Activated naive CD4-positive, alpha-beta T cell treated with anti-CD3 and anti-CD28 coated beads, Interleukin-2, amount 10 ng/mL, durations not matched to agents 7 days and 5 days (primary cell): ENCODE measurements around the gene TRMT2A.

Source experiments
- CTCF ChIA-PET: fragments of 350-600 bp; sonication (Branson Sonifier 250); formaldehyde crosslinking; loops from one replicate; lab custom pipeline; 2021; ENCODE audit warnings: antibody characterized with exemption; lab: Charles Lee
- DNase-seq: peaks from one replicate; pipeline ENCODE4 v3.0.0-alpha.2; 2020
- H3K27ac Mint-ChIP-seq: one replicate; pipeline ENCODE4 v1.8.0; 2021; ENCODE audit warnings: mild to moderate bottlenecking, moderate library complexity, mixed read lengths
- H3K27me3 Mint-ChIP-seq: one replicate; pipeline ENCODE4 v1.8.0; 2021; ENCODE audit warnings: mild to moderate bottlenecking, mixed read lengths
- H3K36me3 Mint-ChIP-seq: one replicate; pipeline ENCODE4 v1.8.0; 2021; ENCODE audit warnings: mixed read lengths
- H3K4me1 Mint-ChIP-seq: one replicate; pipeline ENCODE4 v1.8.0; 2021; ENCODE audit warnings: mixed read lengths
- H3K4me3 Mint-ChIP-seq: one replicate; pipeline ENCODE4 v1.8.0; 2021; ENCODE audit warnings: mild to moderate bottlenecking, moderate library complexity, mixed read lengths
- H3K9me3 Mint-ChIP-seq: one replicate; pipeline ENCODE4 v1.8.0; 2021; ENCODE audit warnings: mixed read lengths

Gene TRMT2A

DNA sequence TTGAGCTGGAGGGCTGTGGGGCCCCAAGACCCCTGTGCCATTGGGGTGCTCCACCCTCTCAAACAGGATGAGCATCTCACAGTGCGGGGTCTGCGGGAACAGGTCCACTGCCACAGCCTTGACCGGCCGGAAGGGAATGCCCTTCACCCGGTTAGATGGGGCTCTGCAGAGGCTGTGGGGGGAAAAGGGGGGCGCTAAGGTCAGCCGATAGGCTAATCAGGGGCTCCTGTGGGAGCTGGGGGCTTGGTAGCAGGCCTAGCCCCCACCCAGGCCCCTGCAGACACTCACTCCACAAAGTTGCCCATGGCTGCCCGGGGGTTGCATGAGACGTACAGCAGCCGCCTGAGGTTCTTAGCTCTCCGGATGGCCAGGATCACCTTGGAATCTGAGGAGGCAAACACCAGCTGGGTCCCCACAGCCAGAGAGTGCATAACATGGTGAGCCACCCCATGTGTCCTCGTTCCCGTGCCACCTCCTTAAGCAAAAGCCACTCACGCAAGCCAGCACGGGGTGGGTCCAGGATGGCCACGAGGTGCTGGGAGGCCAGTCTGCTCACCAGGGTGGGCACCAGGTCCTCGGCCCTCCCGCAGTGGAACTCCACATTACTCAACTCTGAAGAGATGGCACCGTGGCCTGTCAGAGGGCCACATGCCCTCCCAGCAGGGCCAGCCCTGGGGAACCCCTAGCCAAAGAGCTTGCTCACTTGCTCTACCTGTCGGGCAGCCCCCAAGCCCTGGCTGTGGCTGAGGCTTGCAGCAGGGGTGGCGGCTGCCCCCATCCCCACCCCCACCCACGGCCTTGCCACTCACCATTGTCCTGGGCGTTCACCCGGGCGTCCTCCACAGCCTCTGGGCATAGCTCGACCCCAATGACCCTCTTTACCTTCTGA is 4.2 kb downstream of the TRMT2A start:
- Mint-ChIP-seq H3K36me3 (peaks cover 32% of the 10 kb centered on the region), H3K27ac (no peak overlapping the region), H3K4me3 (no peak overlapping the region), H3K4me1 (peaks cover 25% of the 10 kb centered on the region), H3K9me3 (no peaks in the 10 kb centered on the region), H3K27me3 (no peaks in the 10 kb centered on the region)
- DNase-seq = no peak
- CTCF ChIA-PET = interaction anchor here (1.1 kb wide), 1 partner anchor 12 kb away, joined by 3 read pairs; no protein-coding TSS in a partner anchor

GRCh38 chr22:20111689-20112622 is 5.1 kb downstream of the TRMT2A start:
- Mint-ChIP-seq H3K27ac (peak overlapping the region; percentile 71), H3K36me3 (peaks cover 39% of the 10 kb centered on the region)

DNA sequence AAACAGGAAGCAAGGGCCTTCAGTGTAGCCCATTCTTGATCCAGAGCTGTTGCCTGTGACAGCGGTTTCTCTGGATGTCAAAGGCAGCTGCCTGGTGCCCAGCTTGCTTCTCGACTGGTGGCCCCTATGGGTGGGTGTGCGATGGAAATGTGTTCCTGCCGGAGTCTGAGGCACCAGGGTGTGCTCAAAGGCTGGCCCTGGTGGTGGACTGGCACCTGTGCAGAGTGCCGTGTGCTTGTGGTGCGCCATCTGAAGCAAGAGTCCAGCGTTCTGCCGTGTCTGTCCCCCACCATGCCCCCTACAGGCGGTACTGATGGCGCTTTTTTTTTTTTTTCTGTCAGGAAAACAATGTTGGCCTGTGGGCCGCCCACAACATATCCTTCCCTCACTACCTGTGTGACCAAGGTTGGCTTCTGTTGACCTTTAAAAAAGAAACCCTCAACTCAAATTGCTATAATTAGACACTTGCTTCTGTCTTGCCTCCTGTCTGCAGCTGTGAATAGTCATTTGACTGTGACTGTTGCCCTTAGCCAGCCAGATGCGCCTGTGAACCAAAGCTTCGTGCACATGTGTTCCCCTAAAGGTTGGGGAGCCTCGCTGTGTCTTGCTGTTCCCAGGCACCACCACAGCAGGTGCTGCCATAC is 5.9 kb downstream of the TRMT2A start:
- no peak overlapping the region for H3K4me3 Mint-ChIP-seq
- H3K27ac Mint-ChIP-seq = peak overlapping the region; percentile 46
- DNase-seq = peak; percentile 38
- H3K4me1 Mint-ChIP-seq = peaks cover 21% of the 10 kb centered on the region
- CTCF ChIA-PET = interaction anchor here (1.0 to 1.4 kb wide), 3 partner anchors 15 to 140 kb away, joined by 4 read pairs; no protein-coding TSS in a partner anchor
- H3K36me3 Mint-ChIP-seq = peaks cover 39% of the 10 kb centered on the region
- H3K9me3 Mint-ChIP-seq = no peaks in the 10 kb centered on the region
- no peaks in the 10 kb centered on the region for H3K27me3 Mint-ChIP-seq

More at GRCh38 chr22:20111689-20112622, 5.1 kb downstream of the TRMT2A start:
- Mint-ChIP-seq H3K4me1 (peaks cover 25% of the 10 kb centered on the region), H3K27me3 (no peaks in the 10 kb centered on the region), H3K9me3 (no peaks in the 10 kb centered on the region), H3K4me3 (no peak overlapping the region)
- DNase-seq = no peak
- CTCF ChIA-PET = interaction anchor here (1.1 to 1.4 kb wide), 3 partner anchors 11 to 141 kb away, joined by 3 to 4 read pairs (median 4); no protein-coding TSS in a partner anchor

GRCh38 chr22:20110359-20110985 is 6.6 kb downstream of the TRMT2A start:
- Mint-ChIP-seq H3K36me3 (peaks cover 40% of the 10 kb centered on the region), H3K4me1 (peaks cover 19% of the 10 kb centered on the region), H3K4me3 (no peak overlapping the region), H3K9me3 (no peaks in the 10 kb centered on the region), H3K27ac (peak overlapping the region; percentile 46), H3K27me3 (no peaks in the 10 kb centered on the region)
- CTCF ChIA-PET = interaction anchor here (1.0 to 1.4 kb wide), 3 partner anchors 15 to 139 kb away, joined by 4 read pairs; no protein-coding TSS in a partner anchor
- DNase-seq = no peak

DNA sequence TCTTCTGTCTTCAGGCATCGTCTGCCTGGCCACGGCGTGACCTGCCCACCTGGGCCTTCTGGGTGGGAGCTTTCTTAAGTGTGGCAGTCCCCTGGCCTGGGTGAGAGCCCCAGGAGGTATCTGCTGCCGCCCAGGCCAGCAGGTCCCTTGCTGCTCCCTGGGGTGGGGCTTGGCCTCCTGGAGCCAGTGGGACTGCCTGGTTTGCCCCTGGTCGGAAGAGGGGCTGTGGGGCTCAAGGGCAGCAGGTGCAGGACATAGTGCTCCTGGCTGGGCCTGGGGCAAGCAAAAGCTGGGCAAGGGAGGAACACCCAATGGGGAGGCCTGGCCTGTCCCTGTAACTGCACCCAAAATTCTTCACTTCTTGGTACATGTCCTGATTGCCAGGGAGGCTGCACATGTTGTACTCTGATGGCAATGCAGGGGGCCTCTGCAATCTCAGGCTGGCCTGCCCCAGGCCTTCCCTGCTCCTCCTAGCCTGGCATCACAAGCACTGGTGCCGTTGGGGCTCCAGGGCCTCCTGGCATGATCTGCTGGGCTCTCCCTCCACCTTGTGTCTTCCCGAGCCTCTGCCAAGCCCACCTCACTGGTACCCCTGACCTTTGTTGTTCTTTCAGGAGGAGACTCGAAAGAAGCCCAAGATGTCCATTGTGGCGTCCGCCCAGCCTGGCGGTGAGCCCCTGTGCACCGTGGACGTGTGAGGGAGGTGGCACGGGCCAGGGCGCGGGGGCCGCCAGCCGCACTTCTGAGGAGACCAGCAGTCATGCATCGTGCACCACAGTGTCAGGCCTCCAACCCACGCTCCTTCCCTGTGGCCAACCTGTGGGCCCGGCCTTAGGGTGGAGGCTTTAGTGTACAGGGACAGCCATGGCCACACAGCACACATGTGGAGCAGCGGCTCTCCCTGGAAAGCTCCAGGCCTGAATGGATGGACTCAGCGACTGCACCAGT is 7.3 kb downstream of the TRMT2A start:
- no peak for DNase-seq
- Mint-ChIP-seq H3K4me1 (peaks cover 13% of the 10 kb centered on the region), H3K9me3 (no peaks in the 10 kb centered on the region), H3K4me3 (no peak overlapping the region), H3K27me3 (no peaks in the 10 kb centered on the region), H3K36me3 (peaks cover 38% of the 10 kb centered on the region), H3K27ac (no peak overlapping the region)
- CTCF ChIA-PET = interaction anchor here (1.0 to 1.3 kb wide), 2 partner anchors 14 to 28 kb away, joined by 3 to 4 read pairs; no protein-coding TSS in a partner anchor

DNA sequence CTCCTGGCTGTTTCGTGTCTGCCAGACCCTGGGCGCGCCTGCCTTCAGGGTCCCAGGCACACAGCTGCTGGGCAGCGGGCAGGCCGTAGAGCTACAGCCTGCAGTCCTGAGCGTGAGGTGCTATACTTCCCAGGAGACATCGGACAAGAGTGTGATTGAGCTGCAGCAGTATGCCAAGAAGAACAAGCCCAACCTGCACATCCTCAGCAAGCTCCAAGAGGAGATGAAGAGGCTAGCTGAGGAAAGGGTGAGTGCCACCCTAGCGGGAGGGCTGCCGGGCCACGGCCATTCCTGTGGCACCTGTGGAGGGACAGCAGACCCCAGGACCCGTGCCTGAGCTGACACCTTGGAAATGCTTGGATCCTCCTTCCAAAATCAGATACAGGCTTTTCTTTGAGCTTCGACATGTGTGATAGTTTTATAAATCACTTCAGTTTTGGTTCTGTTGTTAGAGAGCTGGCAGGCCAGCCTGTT is 8.2 kb downstream of the TRMT2A start:
- Mint-ChIP-seq H3K27ac (no peak overlapping the region), H3K4me1 (peaks cover 8% of the 10 kb centered on the region), H3K9me3 (no peaks in the 10 kb centered on the region), H3K27me3 (no peaks in the 10 kb centered on the region), H3K4me3 (no peak overlapping the region), H3K36me3 (peaks cover 32% of the 10 kb centered on the region)
- CTCF ChIA-PET = interaction anchor here (1.3 kb wide), 1 partner anchor 28 kb away, joined by 3 read pairs; no protein-coding TSS in a partner anchor
- DNase-seq = no peak

- Mint-ChIP-seq H3K9me3 (no peaks in the 10 kb centered on the region), H3K4me1 (peaks cover 8% of the 10 kb centered on the region), H3K27me3 (no peaks in the 10 kb centered on the region), H3K27ac (no peak overlapping the region), H3K36me3 (peaks cover 36% of the 10 kb centered on the region), H3K4me3 (no peak overlapping the region)
- DNase-seq = no peak
- CTCF ChIA-PET = interaction anchor here (1.3 kb wide), 1 partner anchor 27 kb away, joined by 3 read pairs; no protein-coding TSS in a partner anchor
Observed at GRCh38 chr22:20107951-20108756, 8.9 kb downstream of the TRMT2A start.

- Mint-ChIP-seq H3K27ac (no peak overlapping the region), H3K9me3 (no peaks in the 10 kb centered on the region), H3K4me3 (no peak overlapping the region), H3K27me3 (no peaks in the 10 kb centered on the region), H3K36me3 (peaks cover 38% of the 10 kb centered on the region), H3K4me1 (peaks cover 8% of the 10 kb centered on the region)
- no peak for DNase-seq
- CTCF ChIA-PET = interaction anchor here (0.8 kb wide), 1 partner anchor 138 kb away, joined by 3 read pairs; no protein-coding TSS in a partner anchor
Observed at GRCh38 chr22:20107471-20107901, 9.5 kb downstream of the TRMT2A start.

DNA sequence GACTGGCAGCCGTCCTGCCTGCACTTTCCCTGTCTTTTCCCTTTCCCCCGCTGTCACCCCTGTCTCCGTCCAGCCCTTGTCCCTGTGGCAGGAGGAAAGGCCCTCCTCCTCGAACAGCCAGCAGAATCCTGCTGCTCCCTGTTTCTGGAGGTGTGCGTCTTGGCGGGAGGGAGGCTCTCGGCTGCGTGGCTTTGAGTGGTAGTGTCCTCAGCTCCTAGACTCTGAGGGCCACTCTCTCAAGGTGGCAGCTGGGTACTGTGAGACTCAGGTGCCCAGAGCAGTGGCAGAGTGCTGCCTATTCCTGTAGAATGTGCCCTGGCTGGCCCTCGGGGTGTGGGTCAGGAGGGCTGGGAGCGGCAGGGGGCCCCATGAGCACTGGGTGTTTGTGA is 10.2 kb downstream of the TRMT2A start:
- H3K9me3 Mint-ChIP-seq = no peaks in the 10 kb centered on the region
- CTCF ChIA-PET = interaction anchor here (0.8 kb wide), 1 partner anchor 137 kb away, joined by 3 read pairs; no protein-coding TSS in a partner anchor
- peaks cover 9% of the 10 kb centered on the region for H3K4me1 Mint-ChIP-seq
- H3K27ac Mint-ChIP-seq = no peak overlapping the region
- no peaks in the 10 kb centered on the region for H3K27me3 Mint-ChIP-seq
- H3K36me3 Mint-ChIP-seq = peaks cover 39% of the 10 kb centered on the region
- no peak overlapping the region for H3K4me3 Mint-ChIP-seq
- DNase-seq = no peak

- CTCF ChIA-PET = interaction anchor here (0.8 kb wide), 1 partner anchor 136 kb away, joined by 3 read pairs; no protein-coding TSS in a partner anchor
- Mint-ChIP-seq H3K4me3 (no peak overlapping the region), H3K9me3 (no peaks in the 10 kb centered on the region), H3K36me3 (peaks cover 38% of the 10 kb centered on the region), H3K4me1 (peaks cover 11% of the 10 kb centered on the region), H3K27me3 (no peaks in the 10 kb centered on the region), H3K27ac (peak overlapping the region; percentile 24)
- no peak for DNase-seq
Observed at GRCh38 chr22:20106205-20106848, 10.7 kb downstream of the TRMT2A start.
